ENCODE data around the gene PDGFRB.

GRCh38 chr5:150166650-150167511 is 11.2 kb upstream of the PDGFRB start, which contains the start of gene CDX1:
- TF ChIP-seq TAF1 (IDR thresholded peaks at IDR 0.05; ENCODE audit: low read depth) (no peak), EP300 (IDR thresholded peaks at IDR 0.05; ENCODE audit: borderline replicate concordance) (no peak), REST (IDR thresholded peaks at IDR 0.05; ENCODE audit: low read depth) (no peak), MAX (IDR thresholded peaks at IDR 0.05) (no peak), FOXM1 (IDR thresholded peaks at IDR 0.05; ENCODE audit: borderline replicate concordance, low read depth) (no peak), YY1 (IDR thresholded peaks at IDR 0.05; ENCODE audit: low read depth) (no peak), TEAD4 (IDR thresholded peaks at IDR 0.05) (no peak), ZBTB7A (IDR thresholded peaks at IDR 0.05; ENCODE audit: low read depth) (no peak), RAD21 (IDR thresholded peaks at IDR 0.05; ENCODE audit: low read depth) (no peak), TCF12 (IDR thresholded peaks at IDR 0.05; ENCODE audit: low read depth) (no peak), CEBPB (IDR thresholded peaks at IDR 0.05) (no peak), CREB1 (IDR thresholded peaks at IDR 0.05; ENCODE audit: low read depth) (no peak), NFIC (IDR thresholded peaks at IDR 0.05) (no peak)
